Large intestine (tissue), 3 donors: ENCODE data around the gene LRFN2. TPM values are rescaled to one million over a fixed set of nuclear protein-coding genes. Genes with fewer than 3 reads are reported as not detected.

ENCODE experiments used
- DNase-seq, 2 donors: peaks; one replicate each; pipeline versions ENCODE4 v3.0.0 to v3.0.0-alpha.2; 2013
- H3K27ac ChIP-seq: one replicate; pipeline ENCODE4 v1.5.1; 2013; ENCODE audit warnings: low read length
- H3K27me3 ChIP-seq: 2 replicates; pipeline ENCODE4 v1.6.1; 2013; ENCODE audit warnings: low read length; ENCODE audit not compliant: control insufficient read depth, insufficient read depth
- H3K36me3 ChIP-seq: 2 replicates; pipeline ENCODE4 v1.6.1; 2013; ENCODE audit warnings: low read length; ENCODE audit not compliant: control insufficient read depth, insufficient read depth
- H3K4me1 ChIP-seq: one replicate; pipeline ENCODE4 v1.6.1; 2013; ENCODE audit warnings: low read length; ENCODE audit not compliant: control insufficient read depth, insufficient read depth
- H3K4me3 ChIP-seq: one replicate; pipeline ENCODE4 v1.5.1; 2013; ENCODE audit warnings: low read length
- H3K9me3 ChIP-seq: one replicate; pipeline ENCODE4 v1.6.1; 2013; ENCODE audit warnings: mild to moderate bottlenecking, low read depth, low read length, moderate library complexity; ENCODE audit not compliant: control insufficient read depth
- WGBS: methylation state at CpG from one replicate; pipeline ENCODE4 v1.1.5; 2013; ENCODE audit warnings: low lambda C conversion rate; ENCODE audit not compliant: insufficient coverage; 5-methylcytosine and 5-hydroxymethylcytosine counted together
- polyA plus RNA-seq: library from polyadenylated mRNA; unstranded; fragments of 120-200 nt; gene quantifications from one replicate; pipeline ENCODE4 v1.2.1, GENCODE V29; 2013

The LRFN2 gene
- polyA plus RNA-seq, 1 donor, result 0.76 TPM

- WGBS, result 43% methylated on average over 1 of the region's 1 CpG
- DNase-seq, result no peak
- Histone ChIP-seq H3K36me3 (no peaks in the 10 kb centered on the region), H3K4me3 (no peak overlapping the region), H3K27ac (no peak overlapping the region), H3K27me3 (no peaks in the 10 kb centered on the region), H3K4me1 (no peaks in the 10 kb centered on the region), H3K9me3 (no peaks in the 10 kb centered on the region)
Measured at GRCh38 chr6:40369891-40370290, 217.3 kb downstream of the LRFN2 start.

GRCh38 chr6:40369042-40369441, 218.1 kb downstream of the LRFN2 start:
- Histone ChIP-seq H3K36me3 (no peaks in the 10 kb centered on the region), H3K9me3 (no peaks in the 10 kb centered on the region), H3K27ac (no peak overlapping the region), H3K4me1 (no peaks in the 10 kb centered on the region), H3K27me3 (no peaks in the 10 kb centered on the region), H3K4me3 (no peak overlapping the region)
- WGBS, result no CpG with 5 or more reads among the region's 2 CpGs
- DNase-seq, result no peak

GRCh38 chr6:40362859-40363258, 224.3 kb downstream of the LRFN2 start:
- H3K4me1 ChIP-seq, result no peaks in the 10 kb centered on the region
- no peak for DNase-seq
- 100% methylated on average over 1 of the region's 4 CpGs for WGBS
- no peaks in the 10 kb centered on the region for H3K36me3 ChIP-seq
- peaks cover 6% of the 10 kb centered on the region for H3K27me3 ChIP-seq
- no peaks in the 10 kb centered on the region for H3K9me3 ChIP-seq
- H3K27ac ChIP-seq, result no peak overlapping the region
- H3K4me3 ChIP-seq, result no peak overlapping the region

GRCh38 chr6:40359808-40360207, 227.4 kb downstream of the LRFN2 start:
- Histone ChIP-seq H3K36me3 (no peaks in the 10 kb centered on the region), H3K27ac (no peak overlapping the region), H3K4me1 (no peaks in the 10 kb centered on the region), H3K9me3 (no peaks in the 10 kb centered on the region), H3K27me3 (peaks cover 6% of the 10 kb centered on the region), H3K4me3 (no peak overlapping the region)
- WGBS, result 40% methylated on average over 1 of the region's 2 CpGs
- no peak for DNase-seq

- Histone ChIP-seq H3K27me3 (peaks cover 6% of the 10 kb centered on the region), H3K9me3 (no peaks in the 10 kb centered on the region), H3K4me1 (no peaks in the 10 kb centered on the region), H3K4me3 (no peak overlapping the region), H3K36me3 (no peaks in the 10 kb centered on the region), H3K27ac (no peak overlapping the region)
- no peak for DNase-seq
- WGBS, result no CpG with 5 or more reads among the region's 6 CpGs
Measured at GRCh38 chr6:40358473-40359460, 228.4 kb downstream of the LRFN2 start.

GRCh38 chr6:40356242-40356910, 230.8 kb downstream of the LRFN2 start:
- no peak overlapping the region for H3K27ac ChIP-seq
- H3K4me3 ChIP-seq, result no peak overlapping the region
- no peaks in the 10 kb centered on the region for H3K36me3 ChIP-seq
- WGBS, result no CpG with 5 or more reads among the region's 2 CpGs
- H3K9me3 ChIP-seq, result no peaks in the 10 kb centered on the region
- DNase-seq, result no peak
- H3K27me3 ChIP-seq, result peaks cover 3% of the 10 kb centered on the region
- no peaks in the 10 kb centered on the region for H3K4me1 ChIP-seq

GRCh38 chr6:40355532-40355931, 231.6 kb downstream of the LRFN2 start:
- Histone ChIP-seq H3K27me3 (peaks cover 3% of the 10 kb centered on the region), H3K4me3 (no peak overlapping the region), H3K27ac (no peak overlapping the region), H3K4me1 (no peaks in the 10 kb centered on the region), H3K9me3 (no peaks in the 10 kb centered on the region), H3K36me3 (no peaks in the 10 kb centered on the region)
- DNase-seq, result no peak
- no CpG with 5 or more reads among the region's 2 CpGs for WGBS

- H3K27ac ChIP-seq, result no peak overlapping the region
Measured at GRCh38 chr6:40355066-40355465, 232.1 kb downstream of the LRFN2 start.

GRCh38 chr6:40353967-40354452, 233.2 kb downstream of the LRFN2 start:
- H3K4me1 ChIP-seq, result no peaks in the 10 kb centered on the region
- H3K4me3 ChIP-seq, result no peak overlapping the region
- no peaks in the 10 kb centered on the region for H3K36me3 ChIP-seq
- DNase-seq, result no peak
- H3K27me3 ChIP-seq, result peaks cover 3% of the 10 kb centered on the region
- no peaks in the 10 kb centered on the region for H3K9me3 ChIP-seq
- no peak overlapping the region for H3K27ac ChIP-seq

More at GRCh38 chr6:40355066-40355465, 232.1 kb downstream of the LRFN2 start:
- Histone ChIP-seq H3K9me3 (no peaks in the 10 kb centered on the region), H3K4me1 (no peaks in the 10 kb centered on the region), H3K4me3 (no peak overlapping the region), H3K27me3 (peaks cover 3% of the 10 kb centered on the region), H3K36me3 (no peaks in the 10 kb centered on the region)
- WGBS, result no CpG with 5 or more reads among the region's 1 CpG
- no peak for DNase-seq

GRCh38 chr6:40353197-40353966, 233.8 kb downstream of the LRFN2 start:
- Histone ChIP-seq H3K4me3 (no peak overlapping the region), H3K36me3 (no peaks in the 10 kb centered on the region), H3K27me3 (no peaks in the 10 kb centered on the region), H3K9me3 (no peaks in the 10 kb centered on the region), H3K4me1 (no peaks in the 10 kb centered on the region), H3K27ac (no peak overlapping the region)
- DNase-seq, result no peak
- WGBS, result no CpG with 5 or more reads among the region's 6 CpGs
